ENCODE measurements around the gene SRXN1. TPM values are rescaled to one million over a fixed set of nuclear protein-coding genes. Genes with fewer than 3 reads are reported as not detected.

The SRXN1 gene
- total and polyA plus RNA-seq, 9 of the 15 experiments (the other 6 are each of a cell fraction or from before 2014, with no cell fraction given), result 6.8 to 36.4 (median 21.6) TPM

DNA sequence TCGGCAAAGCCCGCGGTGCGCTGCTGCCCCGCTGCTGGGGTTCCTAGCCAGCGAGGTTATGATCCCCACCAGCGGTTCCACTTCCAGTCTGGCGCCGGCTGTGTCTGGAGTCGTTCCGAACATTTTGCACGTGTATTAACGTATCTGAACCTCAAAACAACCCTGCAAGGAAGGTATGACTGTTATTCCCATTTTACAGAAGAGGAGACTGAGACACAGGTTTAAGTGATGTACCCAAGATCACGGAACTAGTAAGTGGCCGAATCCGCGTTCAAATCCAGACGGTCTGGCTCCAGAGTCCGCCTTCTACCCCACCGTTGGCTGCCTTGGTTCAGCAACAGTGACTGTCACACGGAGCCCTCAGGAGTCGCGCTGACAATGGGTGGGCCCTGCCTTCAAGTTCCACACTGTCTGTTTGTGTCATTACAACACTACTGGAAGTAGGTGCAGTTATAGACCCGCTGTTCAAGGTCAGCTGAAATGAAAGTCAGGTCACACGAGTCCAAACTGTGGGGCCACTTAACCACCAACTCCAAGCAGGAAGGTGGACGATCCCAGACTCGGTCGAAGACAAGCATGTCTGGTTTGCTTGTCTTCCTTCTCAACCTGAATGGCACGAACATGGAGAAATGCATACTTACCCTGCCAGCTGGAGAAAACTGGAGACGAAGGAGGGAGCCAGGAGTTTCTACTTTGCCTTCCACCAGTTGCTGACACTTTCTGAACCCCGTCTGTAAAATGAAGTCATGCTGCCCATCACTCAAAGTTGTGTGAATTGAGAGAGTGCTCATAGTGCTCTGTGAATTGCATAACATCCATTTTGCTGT, 803 bp upstream of the SRXN1 start (continued):
- TF ChIP-seq, protein P1, sequence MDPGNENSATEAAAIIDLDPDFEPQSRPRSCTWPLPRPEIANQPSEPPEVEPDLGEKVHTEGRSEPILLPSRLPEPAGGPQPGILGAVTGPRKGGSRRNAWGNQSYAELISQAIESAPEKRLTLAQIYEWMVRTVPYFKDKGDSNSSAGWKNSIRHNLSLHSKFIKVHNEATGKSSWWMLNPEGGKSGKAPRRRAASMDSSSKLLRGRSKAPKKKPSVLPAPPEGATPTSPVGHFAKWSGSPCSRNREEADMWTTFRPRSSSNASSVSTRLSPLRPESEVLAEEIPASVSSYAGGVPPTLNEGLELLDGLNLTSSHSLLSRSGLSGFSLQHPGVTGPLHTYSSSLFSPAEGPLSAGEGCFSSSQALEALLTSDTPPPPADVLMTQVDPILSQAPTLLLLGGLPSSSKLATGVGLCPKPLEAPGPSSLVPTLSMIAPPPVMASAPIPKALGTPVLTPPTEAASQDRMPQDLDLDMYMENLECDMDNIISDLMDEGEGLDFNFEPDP (CRISPR knock-in tag; IDR thresholded peaks at IDR 0.05), result no peak
- TF ChIP-seq HDAC8 (tag; IDR thresholded peaks at IDR 0.05) (no peak), ZNF586 (CRISPR knock-in tag; conservative IDR thresholded peaks at IDR 0.05) (no peak), TAL1 (IDR thresholded peaks at IDR 0.05) (no peak), LARP7 (IDR thresholded peaks at IDR 0.05) (no peak), BDP1 (IDR thresholded peaks at IDR 0.05; ENCODE audit: insufficient read depth, insufficient read length) (no peak), RBM25 (IDR thresholded peaks at IDR 0.05; ENCODE audit: low read depth, low read length, severe bottlenecking) (peak; percentile 98), DACH1 (IDR thresholded peaks at IDR 0.05; ENCODE audit: partially characterized antibody) (no peak), VEZF1 (CRISPR knock-in tag; IDR thresholded peaks at IDR 0.05) (peak; percentile 38), ZC3H11A (IDR thresholded peaks at IDR 0.05; ENCODE audit: low read depth, low read length) (no peak), ZNF507 (tag; conservative IDR thresholded peaks at IDR 0.05) (no peak), CHD4 (IDR thresholded peaks at IDR 0.05; ENCODE audit: insufficient read depth, insufficient replicate concordance, low read depth, low read length, poor library complexity, severe bottlenecking) (peak; percentile 96), NR2F6 (CRISPR knock-in tag; IDR thresholded peaks at IDR 0.05) (no peak), FOXK1 (CRISPR knock-in tag; IDR thresholded peaks at IDR 0.05; ENCODE audit: borderline replicate concordance) (peak; percentile 94; the same call in 1 of the 2 replicates), CBFA2T3 (IDR thresholded peaks at IDR 0.05) (no peak), PHF21A (IDR thresholded peaks at IDR 0.05; ENCODE audit: borderline replicate concordance, low read depth) (no peak), DIDO1 (tag; IDR thresholded peaks at IDR 0.05; ENCODE audit: low read depth) (no peak), ZNF12 (CRISPR knock-in tag; IDR thresholded peaks at IDR 0.05) (peak; percentile 90), TEAD4 (IDR thresholded peaks at IDR 0.05; ENCODE audit: low read length) (no peak), TEAD4 (CRISPR knock-in tag; IDR thresholded peaks at IDR 0.05; ENCODE audit: borderline replicate concordance) (no peak), TAF1 (IDR thresholded peaks at IDR 0.05; ENCODE audit: control insufficient read depth, extremely low read depth, insufficient read depth, low read length, severe bottlenecking) (peak; percentile 40)
- TF ChIP-seq, protein P2, sequence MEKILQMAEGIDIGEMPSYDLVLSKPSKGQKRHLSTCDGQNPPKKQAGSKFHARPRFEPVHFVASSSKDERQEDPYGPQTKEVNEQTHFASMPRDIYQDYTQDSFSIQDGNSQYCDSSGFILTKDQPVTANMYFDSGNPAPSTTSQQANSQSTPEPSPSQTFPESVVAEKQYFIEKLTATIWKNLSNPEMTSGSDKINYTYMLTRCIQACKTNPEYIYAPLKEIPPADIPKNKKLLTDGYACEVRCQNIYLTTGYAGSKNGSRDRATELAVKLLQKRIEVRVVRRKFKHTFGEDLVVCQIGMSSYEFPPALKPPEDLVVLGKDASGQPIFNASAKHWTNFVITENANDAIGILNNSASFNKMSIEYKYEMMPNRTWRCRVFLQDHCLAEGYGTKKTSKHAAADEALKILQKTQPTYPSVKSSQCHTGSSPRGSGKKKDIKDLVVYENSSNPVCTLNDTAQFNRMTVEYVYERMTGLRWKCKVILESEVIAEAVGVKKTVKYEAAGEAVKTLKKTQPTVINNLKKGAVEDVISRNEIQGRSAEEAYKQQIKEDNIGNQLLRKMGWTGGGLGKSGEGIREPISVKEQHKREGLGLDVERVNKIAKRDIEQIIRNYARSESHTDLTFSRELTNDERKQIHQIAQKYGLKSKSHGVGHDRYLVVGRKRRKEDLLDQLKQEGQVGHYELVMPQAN (IDR thresholded peaks at IDR 0.05; ENCODE audit: borderline replicate concordance), result peak; percentile 56; the same call in 1 of the 2 replicates

Measured in K562 (cell line).